Stimulated activated CD4-positive, alpha-beta T cell treated with anti-CD3 and anti-CD28 coated beads, Interleukin-15, amount 100 ng/mL, for 1 hour (primary cell): Measurements from ENCODE around the gene TCF3.
"Not testable (repeated sequence)": the region's sequence is repeated elsewhere in the genome, so short reads cannot be mapped to it uniquely, and the experiment has no call there.

Source experiments
- DNase-seq, 2 donors: peaks; one replicate each; pipeline ENCODE4 v3.0.0-alpha.2; 2020; ENCODE audit warnings: low read depth in 1 of 2, low spot score in 1 of 2

TCF3 gene

DNA sequence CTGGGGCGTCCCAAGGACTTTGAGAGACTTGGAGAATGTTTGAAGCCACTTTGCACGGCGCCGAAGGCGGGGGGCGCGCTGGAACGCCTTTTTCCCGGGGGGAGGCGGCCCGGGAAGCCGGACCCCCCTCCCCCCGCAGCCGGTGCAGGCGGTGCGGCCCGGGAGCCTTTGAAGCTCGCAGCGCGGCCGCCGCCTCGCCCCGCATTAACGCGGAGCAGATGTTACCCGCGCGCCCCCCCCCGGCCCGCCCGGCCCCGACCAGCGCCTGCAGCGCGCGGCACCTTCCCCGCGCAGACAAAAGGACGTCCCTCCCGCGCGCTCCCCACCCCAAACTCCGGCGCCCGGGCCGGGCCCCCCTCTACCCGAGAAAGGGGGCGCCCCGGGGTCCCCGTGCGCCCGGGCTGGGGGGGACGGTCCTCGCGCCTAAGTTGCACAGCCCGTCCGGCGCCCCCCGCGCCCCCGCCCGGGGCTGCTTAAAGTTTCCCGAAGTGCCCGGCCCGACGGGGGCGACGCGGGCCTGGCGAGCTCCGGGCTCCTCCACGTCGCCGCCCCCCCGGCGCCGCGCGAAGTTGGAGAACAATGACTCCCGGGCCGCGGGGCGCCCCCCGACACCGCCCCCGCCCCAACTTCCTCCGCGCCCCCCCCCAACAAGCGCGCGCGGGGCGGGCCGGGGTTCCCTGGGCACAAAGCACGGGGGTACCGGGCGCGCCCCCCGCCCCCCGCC, 685 bp downstream of the TCF3 start:
- peak; percentile 13 to 48 for DNase-seq

DNA sequence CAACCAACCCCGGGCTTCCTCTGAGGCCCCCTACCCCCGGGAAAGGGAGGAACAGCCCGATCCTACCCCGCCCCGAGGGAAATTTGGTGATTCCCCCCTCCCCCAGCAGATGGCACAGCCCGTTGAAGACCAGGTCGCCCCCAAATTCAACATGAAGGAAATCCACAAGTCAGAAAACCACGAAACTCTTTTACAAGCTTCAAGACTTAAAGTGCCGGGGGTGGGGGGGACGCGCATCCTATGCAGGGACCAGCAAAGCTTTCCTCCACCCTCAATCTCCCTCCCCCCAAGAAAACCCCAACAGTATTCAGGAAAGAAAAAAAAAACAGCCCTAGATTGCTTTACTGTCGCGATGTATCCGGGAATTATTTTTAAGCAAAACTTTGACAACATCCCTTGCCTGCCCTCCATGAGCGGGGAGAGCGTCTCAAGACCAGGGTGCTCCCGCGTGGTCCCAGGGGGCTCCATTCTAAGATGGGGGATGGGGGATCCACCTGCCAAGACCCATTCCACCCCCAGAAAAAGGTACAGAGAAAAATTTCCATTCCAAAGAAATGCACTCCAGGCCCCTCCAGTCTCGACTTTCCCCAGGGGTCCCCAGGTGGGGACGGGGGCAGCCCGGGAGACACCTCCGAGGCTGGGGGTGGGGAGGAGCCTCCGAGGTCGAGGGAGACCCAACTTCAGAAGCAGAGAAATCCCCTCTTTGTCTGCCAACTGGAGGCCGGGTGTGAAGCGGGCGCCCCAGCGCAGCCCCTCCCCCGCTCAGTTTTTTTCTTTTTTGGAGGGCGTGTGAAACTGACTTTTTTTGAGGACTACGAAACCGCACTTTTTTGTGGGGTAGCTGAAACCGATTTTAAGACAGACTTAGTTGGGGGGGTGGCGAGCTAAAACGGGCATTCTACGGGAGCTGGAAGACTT, 1.5 kb downstream of the TCF3 start:
- peak; percentile 27 to 54 for DNase-seq

GRCh38 chr19:1649706-1650649, 2.4 kb downstream of the TCF3 start:
- no peak for DNase-seq

- no peak for DNase-seq
These were observed 3.4 kb downstream of the TCF3 start for GRCh38 chr19:1648920-1649541.

DNA sequence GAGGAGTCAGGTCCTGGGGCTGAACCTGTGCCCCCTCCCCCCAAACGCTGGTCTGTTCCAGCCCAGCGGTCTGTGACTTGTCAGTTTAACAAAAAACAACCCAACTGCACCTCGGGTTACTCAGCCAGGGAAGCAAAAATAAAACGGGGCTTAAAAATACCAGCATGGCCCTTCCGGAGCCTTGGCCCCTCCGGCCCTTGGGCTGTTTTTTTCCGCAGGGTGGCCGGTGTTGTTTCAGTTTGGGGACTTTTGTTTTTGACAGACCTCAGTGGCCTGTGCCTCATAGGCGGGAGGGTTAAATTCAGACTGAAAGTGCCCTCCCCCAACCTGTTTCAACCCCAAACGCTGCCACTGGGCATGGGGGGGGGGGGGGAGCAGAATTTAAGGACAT, 4.0 kb downstream of the TCF3 start:
- no peak for DNase-seq

DNA sequence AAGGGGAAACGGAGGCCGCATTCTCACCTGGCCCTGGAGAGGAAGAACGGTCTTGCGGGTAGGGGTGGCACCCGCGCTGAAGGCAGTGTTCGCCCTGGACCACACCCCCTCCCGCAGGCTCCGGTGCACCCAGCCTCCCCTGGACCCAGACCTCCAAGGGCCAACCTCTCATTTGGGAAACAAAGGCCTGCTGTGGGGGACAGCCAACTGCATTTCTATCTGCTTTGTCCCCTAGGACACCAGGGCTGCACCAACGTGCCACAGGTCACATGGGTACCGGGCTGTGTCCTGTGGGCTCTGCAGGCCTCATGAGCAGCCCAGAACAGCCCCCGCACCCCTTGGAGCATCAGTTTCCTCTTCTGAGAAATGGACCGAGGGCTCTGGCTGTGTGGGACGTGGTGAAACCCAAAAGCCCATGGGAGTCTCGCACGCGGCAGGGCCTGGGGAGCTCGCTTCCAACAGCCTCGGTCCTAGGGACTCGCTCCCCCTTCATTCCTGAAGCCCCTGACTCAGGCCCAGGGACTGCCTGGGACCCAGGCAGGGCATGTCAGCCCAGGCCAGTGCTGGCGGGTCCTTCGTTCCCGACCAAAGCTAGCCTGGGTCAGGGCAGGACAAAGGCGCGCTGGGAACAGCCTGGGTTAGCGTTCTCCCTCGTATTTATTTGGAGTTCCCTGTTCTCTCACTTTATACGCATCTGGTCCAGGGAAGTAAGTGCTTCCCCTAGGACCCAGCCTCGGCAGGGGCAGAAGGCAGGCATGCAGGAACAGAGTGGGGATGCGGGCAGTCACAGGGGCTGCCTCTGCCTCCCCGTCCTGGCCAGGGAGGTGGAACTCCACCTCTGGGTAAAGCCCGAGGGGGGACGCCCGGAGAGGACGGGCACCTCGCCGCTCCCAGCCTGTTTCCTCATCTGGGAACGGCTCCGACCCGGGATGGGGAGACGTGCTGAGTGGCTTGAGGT, 4.6 kb downstream of the TCF3 start:
- no peak for DNase-seq

- DNase-seq = no peak
These were observed 5.6 kb downstream of the TCF3 start for GRCh38 chr19:1646659-1647453.

DNA sequence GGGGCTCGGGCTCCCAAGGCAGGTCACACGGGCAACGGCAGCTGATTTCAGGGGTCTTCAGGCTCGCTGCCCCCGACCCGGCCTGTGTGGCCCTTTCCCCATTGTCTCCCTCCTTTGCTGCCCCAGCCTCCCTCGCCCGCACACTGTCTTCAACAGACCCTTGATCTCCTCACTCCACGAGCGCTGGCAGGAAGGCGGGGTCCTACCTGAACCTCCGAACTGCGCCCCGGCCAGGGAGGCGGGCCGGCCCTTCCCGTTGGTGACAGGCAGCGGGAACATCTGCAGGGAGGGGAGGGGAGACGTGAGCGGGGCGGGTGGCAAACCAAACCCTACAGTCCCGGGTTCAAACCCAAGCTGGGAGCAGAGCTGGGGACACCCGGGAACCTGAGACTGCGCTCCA, 6.3 kb downstream of the TCF3 start:
- DNase-seq = no peak

DNA sequence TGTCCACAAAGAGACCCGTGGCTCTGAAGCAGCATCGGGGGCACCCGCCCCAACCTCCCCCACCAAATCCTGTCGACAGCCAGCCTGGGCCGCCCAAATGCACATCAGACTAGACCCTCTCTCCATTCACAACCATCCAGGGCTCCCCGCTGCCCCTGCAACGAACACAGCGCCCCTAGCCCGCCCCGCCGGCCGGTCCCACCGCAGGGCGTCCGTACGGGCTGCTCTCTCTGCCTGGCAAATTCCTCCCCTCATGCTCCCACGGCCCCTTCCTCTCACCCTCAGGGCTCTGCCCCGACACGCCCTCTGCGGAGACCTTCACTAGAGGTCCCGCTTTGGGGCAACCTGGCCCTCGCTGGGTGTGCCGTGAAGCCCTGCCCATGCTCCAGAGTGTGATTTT, 7.1 kb downstream of the TCF3 start:
- no peak for DNase-seq

GRCh38 chr19:1644070-1644469, 8.3 kb downstream of the TCF3 start:
- no peak for DNase-seq

- not testable (repeated sequence) for DNase-seq
These were observed 11.4 kb downstream of the TCF3 start for GRCh38 chr19:1640893-1641448.

DNA sequence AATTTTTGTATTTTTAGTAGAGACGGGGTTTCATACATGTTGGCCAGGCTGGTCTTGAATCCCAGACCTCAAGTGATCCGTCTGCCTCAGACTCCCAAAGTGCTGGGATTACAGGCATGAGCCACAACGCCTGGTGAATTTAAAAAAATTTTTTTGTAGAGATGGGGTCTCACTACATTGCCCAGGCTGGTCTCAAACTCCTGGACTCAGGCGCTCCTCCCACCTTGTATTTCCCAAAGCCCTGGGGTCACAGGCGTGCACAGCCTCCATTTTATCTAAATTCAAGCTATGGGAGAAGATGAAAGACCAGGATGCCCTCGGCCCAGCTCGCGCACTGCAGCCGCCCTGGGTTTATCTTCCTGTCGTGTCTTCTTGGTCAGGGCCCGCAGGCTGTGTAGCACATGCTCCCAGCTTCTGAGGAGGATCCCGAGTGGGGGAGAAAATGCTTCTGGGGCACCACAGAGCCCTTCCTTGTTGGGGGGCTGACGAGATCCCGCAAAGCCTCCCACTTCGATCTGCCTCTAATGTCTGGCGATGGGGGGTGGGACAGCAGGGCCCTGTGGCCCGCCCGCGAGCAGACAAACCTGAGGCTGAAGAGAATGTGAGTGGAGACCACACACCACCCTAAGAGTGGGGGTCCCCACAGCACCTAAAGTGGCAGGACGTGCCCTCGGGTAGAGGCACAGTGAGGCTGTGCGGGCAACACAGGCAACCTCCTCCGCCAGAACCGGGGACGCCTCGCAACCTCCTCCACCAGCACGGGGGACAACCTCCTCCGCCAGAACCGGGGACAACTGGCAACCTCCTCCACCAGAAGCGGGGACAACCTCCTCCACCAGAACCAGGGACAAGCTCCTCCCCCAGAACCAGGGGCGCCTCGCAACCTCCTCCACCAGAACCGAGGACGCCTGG, 15.8 kb downstream of the TCF3 start:
- no peak for DNase-seq

DNA sequence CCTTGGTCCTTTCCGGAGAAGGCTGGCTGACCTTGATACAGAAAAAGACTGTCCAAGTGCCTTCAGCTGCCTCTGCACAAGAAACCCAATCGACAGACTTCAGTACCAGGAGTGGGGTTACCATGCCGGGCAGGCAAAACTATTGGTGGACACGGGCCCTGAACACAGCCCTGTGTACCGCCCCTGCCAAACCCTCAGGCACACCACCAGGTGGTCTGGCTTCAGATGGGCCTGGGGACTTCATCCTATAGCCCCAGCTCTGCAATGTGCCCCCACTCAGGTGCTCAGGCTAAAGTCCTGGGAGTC, 17.5 kb downstream of the TCF3 start:
- no peak for DNase-seq

GRCh38 chr19:1634242-1634937, 18.0 kb downstream of the TCF3 start:
- DNase-seq = no peak

- no peak for DNase-seq
These were observed 19.1 kb downstream of the TCF3 start for GRCh38 chr19:1633269-1633826.

DNA sequence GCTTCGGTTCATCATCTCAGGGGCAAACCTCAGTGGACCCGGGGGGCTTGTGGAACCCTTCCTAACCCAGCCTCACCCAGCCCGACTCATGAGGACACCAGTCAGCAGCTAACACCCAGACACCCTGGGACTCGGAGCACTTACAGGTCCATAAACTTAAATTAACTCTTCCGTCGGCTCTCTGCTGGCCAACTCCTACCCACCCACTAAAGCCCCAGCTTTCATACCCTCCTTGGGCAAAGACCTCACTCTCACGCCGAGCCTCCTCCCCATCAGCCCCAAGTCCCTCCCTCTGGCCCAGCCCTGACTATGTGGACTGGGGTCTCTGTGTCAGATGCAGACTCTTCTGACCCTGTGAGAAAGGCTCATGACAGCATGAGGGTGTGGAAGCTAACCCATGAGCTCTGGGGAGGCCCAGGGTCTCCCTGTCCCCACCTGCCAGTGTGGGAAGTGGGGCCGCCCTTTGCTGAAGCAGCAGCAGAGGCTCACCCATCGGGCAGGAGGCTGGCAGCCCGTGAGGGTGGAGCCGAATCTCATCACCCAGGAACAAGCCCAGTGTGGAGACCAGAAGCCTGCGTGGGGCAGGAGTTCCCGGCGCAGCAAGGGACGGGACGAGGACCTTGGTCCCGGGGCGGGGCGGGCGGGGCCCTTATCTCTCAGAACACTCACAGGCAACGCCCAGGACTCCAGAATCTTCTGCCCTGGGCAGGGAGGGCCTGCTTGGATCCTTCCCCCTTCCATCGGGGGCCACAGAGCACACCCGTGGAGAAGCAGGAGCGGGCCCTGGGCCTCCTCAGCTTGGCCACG, 19.8 kb downstream of the TCF3 start:
- DNase-seq = no peak
